ENCODE measurements around the gene CD209.
"Not testable (repeated sequence)": the region's sequence is repeated elsewhere in the genome, so short reads cannot be mapped to it uniquely, and the experiment has no call there.

The CD209 gene

DNA sequence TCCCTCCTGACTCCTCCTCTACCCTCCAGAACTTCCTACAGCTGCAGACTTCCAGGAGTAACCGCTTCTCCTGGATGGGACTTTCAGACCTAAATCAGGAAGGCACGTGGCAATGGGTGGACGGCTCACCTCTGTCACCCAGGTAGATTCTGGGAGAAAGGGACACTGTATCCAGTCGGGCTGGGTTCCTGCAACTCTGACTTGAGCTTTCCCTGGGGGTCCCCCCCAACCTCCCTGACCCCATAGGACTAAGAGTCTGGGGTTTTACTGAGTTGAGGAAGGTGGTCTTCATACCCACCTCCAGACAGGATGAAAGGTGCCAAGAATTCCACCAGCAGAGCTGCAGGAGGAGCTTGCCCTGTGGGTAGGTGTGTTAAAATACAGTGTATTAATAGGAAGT is 20.2 kb upstream of the CD209 start:
- no peak for DNase-seq

DNA sequence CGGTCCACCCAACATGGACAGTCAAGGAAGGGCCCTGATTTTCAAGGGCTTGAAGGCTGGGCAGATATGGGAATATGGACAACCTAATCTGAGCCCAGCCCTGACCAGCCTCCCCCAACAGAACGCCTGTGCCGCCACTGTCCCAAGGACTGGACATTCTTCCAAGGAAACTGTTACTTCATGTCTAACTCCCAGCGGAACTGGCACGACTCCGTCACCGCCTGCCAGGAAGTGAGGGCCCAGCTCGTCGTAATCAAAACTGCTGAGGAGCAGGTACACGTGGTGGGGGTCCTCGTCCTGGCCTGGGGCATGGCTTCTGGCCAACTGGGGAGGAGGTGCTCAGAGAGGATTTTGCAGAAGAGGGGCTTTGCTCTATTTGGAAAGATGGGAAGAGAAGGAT is 19.2 kb upstream of the CD209 start:
- no peak for DNase-seq

- not testable (repeated sequence) for DNase-seq
Observed at GRCh38 chr19:7765043-7765442, 17.7 kb upstream of the CD209 start.

- DNase-seq = not testable (repeated sequence)
Observed at GRCh38 chr19:7764157-7764556, 16.8 kb upstream of the CD209 start.

DNA sequence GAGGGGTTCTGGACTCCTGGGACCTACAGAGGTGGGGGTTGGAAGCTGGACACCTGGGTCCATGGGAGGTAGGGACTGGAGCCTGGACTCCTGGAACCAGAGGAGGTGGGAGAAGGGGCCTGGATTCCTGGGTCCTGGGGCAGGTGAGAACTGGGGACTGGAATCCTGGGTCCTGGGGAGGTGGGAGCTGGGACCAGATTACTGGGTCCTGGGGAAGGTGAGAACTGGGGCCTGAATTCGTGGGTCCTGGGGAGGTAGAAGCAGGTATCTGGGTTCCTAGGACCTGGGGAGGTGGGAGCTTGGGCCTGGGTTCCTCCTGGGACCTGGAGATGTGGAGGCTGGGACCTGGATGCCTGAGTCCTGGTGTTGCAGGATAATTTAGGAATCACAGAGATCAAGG is 16.4 kb upstream of the CD209 start:
- no peak for DNase-seq

- no peak for DNase-seq
Observed at GRCh38 chr19:7762719-7763293, 15.5 kb upstream of the CD209 start, which contains the start of gene CLEC4M. TSS of gene CLEC4M (plus strand) at chr19:7763243. CDS start at chr19:7763267, 24 bp downstream.

- DNase-seq = no peak
Observed at GRCh38 chr19:7759156-7759555, 11.8 kb upstream of the CD209 start.

DNA sequence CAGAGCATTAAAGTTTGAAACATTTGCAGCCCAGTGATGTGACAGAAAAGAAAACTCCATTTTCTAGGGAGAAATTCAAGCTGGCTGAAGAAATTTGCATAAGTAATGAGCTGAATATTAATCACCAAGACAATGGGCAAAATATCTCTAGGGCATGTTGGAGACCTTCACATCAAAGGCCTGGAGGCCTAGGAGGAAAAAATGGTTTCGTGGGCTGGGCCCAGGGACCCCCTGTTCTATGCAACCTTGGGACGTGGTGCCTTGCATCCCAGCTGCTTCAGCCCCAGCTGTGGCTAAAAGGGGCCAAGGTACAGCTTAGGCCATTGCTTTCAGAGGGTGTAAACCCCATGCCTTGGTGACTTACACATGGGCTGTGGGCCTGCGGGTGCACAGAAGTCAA is 10.0 kb upstream of the CD209 start:
- DNase-seq = no peak

DNA sequence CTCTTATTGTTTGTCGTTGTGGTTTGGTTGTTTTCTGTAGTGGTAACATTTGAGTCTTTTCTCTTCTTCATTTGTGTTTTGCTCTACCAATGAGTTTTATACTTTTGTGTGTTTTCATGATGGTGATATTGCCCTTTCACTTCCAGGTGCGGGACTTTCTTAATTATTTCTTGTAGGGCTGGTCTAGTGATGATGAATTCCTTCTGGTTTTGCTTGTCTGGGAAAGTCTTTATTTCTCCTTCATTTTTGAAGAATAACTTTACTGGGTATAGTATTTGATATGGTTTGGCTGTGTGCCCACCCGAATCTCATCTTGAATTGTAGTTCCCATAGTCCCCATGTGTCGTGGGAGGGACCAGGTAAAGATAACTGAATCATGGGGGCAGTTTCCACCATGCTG is 8.9 kb upstream of the CD209 start:
- no peak for DNase-seq

- no peak for DNase-seq
Observed at GRCh38 chr19:7751157-7751783, 3.9 kb upstream of the CD209 start.

DNA sequence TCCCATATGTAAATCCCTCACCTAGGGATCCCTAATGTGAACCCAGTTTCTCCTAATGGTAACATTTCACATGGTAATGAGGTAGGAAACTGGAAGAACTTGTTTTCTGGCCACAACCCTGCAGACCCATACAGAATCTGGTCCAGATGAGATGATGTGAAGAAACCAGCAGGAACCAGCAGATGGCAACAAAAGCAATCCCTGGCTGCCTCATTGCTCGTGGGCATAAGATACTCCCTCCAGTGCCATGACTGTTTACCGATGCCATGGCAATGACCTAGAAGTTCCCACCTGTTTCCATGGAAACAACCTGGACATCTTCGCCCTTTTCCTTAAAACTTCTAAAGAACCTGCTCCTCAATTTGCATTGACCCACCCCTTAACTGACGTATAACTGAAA is 1.4 kb upstream of the CD209 start:
- no peak for DNase-seq

DNA sequence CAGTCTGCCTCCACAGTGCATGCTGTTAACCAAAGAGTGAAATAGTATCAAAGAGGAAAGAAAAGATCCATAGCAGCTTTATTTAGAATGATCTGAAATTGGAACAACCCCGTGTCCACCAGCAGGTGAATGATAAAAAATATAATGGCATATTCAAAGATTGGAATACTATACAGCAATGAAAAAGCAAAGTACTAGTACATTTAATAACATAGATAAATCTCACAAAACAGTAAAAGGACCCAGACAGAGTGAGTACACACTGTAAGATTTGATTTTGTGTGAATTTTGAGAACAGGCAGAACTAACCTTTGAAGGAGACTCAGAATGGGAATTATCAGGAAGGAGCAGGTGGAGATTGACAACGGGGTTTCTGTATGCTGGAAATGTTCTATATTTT is 837 bp upstream of the CD209 start:
- no peak for DNase-seq

DNA sequence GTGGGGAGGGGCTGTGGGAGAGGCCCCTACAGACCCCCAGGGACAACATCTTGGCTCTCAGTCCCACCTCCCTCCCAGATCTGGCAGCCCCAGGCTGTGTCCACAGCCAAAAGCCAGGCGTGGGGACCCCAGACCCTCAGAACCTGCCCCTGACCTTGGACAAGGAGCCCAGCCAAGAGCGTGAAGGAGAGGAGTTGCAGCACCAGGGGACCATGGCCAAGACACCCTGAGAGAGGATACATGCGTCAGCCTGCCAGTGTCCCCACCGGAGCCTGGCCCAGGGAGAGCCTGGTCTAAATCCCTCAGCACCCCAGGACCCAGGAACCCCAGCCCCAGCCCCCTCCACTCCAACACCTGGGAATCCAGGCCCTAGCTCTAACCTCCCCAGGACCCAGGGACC is 1.0 kb downstream of the CD209 start:
- not testable (repeated sequence) for DNase-seq

DNA sequence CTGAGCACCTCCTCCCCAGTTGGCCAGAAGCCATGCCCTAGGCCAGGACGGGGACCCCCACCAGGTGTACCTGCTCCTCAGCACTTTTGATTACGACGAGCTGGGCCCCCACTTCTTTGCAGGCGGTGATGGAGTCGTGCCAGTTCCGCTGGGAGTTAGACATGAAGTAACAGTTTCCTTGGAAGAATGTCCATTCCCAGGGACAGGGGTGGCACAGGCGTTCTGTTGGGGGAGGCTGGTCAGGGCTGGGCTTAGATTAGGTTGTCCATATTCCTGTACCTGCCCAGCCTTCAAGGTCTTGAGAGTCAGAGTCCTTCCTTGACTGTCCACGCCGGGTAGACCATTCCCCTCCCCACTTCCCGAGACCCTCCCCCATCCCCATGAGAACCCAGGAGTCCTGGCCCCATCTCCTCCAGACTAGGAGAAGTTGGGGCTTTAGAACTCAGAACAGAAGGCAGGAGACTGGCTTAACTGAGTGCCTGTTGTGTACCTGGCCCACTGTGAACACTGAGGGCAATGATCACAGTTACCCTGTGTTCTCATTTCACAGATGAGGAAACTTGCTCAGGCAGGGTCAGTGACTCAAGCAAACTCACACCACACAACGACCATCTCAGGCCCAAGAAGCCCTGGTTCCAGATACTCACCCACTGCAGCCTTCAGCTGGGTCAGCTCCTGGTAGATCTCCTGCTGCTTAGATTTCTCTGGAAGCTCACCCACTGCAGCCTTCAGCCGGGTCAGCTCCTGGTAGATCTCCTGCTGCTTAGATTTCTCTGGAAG is 2.3 kb downstream of the CD209 start:
- no peak for DNase-seq

- no peak for DNase-seq
Observed at GRCh38 chr19:7744199-7744786, 3.0 kb downstream of the CD209 start.

- DNase-seq = no peak
Observed at GRCh38 chr19:7743425-7743841, 3.9 kb downstream of the CD209 start.

DNA sequence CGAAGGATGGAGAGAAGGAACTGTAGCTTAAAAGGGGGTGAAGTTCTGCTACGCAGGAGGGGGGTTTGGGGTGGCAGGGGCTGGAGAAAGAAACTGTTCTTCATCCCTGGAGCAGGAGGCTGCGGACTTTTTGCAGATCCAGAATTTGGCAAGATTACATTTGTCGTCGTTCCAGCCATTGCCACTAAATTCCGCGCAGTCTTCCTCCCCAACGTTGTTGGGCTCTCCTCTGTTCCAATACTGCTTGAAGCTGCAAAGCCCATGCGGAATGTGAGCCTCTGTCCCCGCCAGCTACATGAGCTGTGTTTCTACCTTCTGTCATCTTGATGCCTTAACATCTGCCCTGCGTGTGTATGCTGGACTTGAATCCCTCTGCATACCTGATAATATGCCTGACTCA is 4.3 kb downstream of the CD209 start:
- no peak for DNase-seq

GRCh38 chr19:7742575-7742974 is 4.8 kb downstream of the CD209 start:
- no peak for DNase-seq

GRCh38 chr19:7740682-7741054 is 6.7 kb downstream of the CD209 start:
- DNase-seq = no peak

GRCh38 chr19:7739801-7740681 is 7.3 kb downstream of the CD209 start:
- no peak for DNase-seq

GRCh38 chr19:7739211-7739755 is 8.1 kb downstream of the CD209 start:
- no peak for DNase-seq

- no peak for DNase-seq
Observed at GRCh38 chr19:7738023-7738422, 9.3 kb downstream of the CD209 start.

All from fibroblast of skin of scalp (primary cell).